H1 (cell line): Measurements from ENCODE around the gene ZMPSTE24. TPM values are rescaled to one million over a fixed set of nuclear protein-coding genes. Genes with fewer than 3 reads are reported as not detected.

Source experiments
- CTCF ChIA-PET: fragments of 300-600 bp; sonication (Branson Sonifier 250); formaldehyde crosslinking; loops from one replicate; lab custom pipeline; 2021; ENCODE audit not compliant: partially characterized antibody; lab: Charles Lee
- POLR2A ChIA-PET: fragments of 300-600 bp; sonication (Branson Sonifier 250); formaldehyde crosslinking; loops from one replicate; lab custom pipeline; 2021; ENCODE audit warnings: inconsistent platforms; ENCODE audit not compliant: partially characterized antibody; lab: Charles Lee
- DNase-seq, 2 experiments: peaks; one replicate each; pipeline versions ENCODE4 v3.0.0 to v3.0.0-alpha.2; 2010 to 2022; ENCODE audit warnings: low spot score in 2 of 2, low read depth in 1 of 2, mixed read lengths in 1 of 2
- FAIRE-seq: peaks from 2 replicates; lab custom pipeline; 2011; peaks lifted over from hg19 to GRCh38; lab: Jason Lieb, UNC
- H2AFZ ChIP-seq: 2 replicates; pipeline ENCODE4 v1.8.1; 2012; ENCODE audit warnings: low read length, inconsistent platforms
- H2AK5ac ChIP-seq: 2 replicates; pipeline ENCODE4 v1.6.1; 2013; ENCODE audit warnings: low read depth, low read length
- H2BK120ac ChIP-seq: replicated peaks from 2 replicates; pipeline ENCODE3; 2013; ENCODE audit warnings: low read depth, low read length, inconsistent platforms
- H2BK12ac ChIP-seq: 2 replicates; pipeline ENCODE4 v1.6.1; 2013; ENCODE audit warnings: low read depth, low read length
- H2BK15ac ChIP-seq: 2 replicates; pipeline ENCODE4 v1.6.1; 2013; ENCODE audit warnings: low read length
- H2BK20ac ChIP-seq: 2 replicates; pipeline ENCODE4 v1.6.1; 2013; ENCODE audit warnings: low read length
- H2BK5ac ChIP-seq: 2 replicates; pipeline ENCODE4 v1.6.1; 2013; ENCODE audit warnings: low read depth, low read length
- H3K14ac ChIP-seq: 2 replicates; pipeline ENCODE4 v1.6.1; 2013; ENCODE audit warnings: inconsistent platforms; ENCODE audit not compliant: insufficient read length
- H3K18ac ChIP-seq: 2 replicates; pipeline ENCODE4 v1.6.1; 2013; ENCODE audit warnings: low read length; ENCODE audit errors: extremely low read depth
- H3K23ac ChIP-seq: 2 replicates; pipeline ENCODE4 v1.6.1; 2013; ENCODE audit warnings: inconsistent platforms; ENCODE audit not compliant: insufficient read length
- H3K23me2 ChIP-seq: 2 replicates; pipeline ENCODE4 v1.6.1; 2013; ENCODE audit warnings: low read depth, low read length
- H3K27ac ChIP-seq: 2 replicates; pipeline ENCODE4 v1.6.1; 2011; ENCODE audit warnings: low read depth, low read length, inconsistent platforms
- H3K27me3 ChIP-seq, 4 experiments: replicated peaks in 1 of 4; 1 replicate in 1 of 4; 2 replicates in 3 of 4; pipeline versions ENCODE4 v1.6.1 to v1.8.1; 2011 to 2013; ENCODE audit warnings: low read length in 3 of 4, mild to moderate bottlenecking in 3 of 4, inconsistent platforms in 2 of 4, mixed read lengths in 2 of 4, moderate library complexity in 1 of 4; ENCODE audit not compliant: control insufficient read depth in 3 of 4, insufficient read depth in 3 of 4; ENCODE audit errors: extremely low read depth in 1 of 4
- H3K36me3 ChIP-seq, 4 experiments: 2 replicates each; pipeline versions ENCODE4 v1.6.1 to v1.8.1; 2011 to 2013; ENCODE audit warnings: mild to moderate bottlenecking in 4 of 4, low read length in 3 of 4, moderate library complexity in 2 of 4, control low read depth in 1 of 4, inconsistent platforms in 1 of 4; ENCODE audit not compliant: insufficient read depth in 4 of 4, control insufficient read depth in 2 of 4
- H3K4ac ChIP-seq: replicated peaks from 2 replicates; pipeline ENCODE3; 2013; ENCODE audit warnings: low read length, low read depth, mixed read lengths, inconsistent platforms; ENCODE audit not compliant: insufficient read length
- H3K4me1 ChIP-seq, 4 experiments: replicated peaks in 1 of 4; 1 replicate in 1 of 4; 2 replicates in 3 of 4; pipeline versions ENCODE4 v1.6.1 to v1.8.1; 2011 to 2013; ENCODE audit warnings: low read length in 3 of 4, inconsistent platforms in 2 of 4, mixed read lengths in 1 of 4; ENCODE audit not compliant: insufficient read depth in 4 of 4, control insufficient read depth in 3 of 4
- H3K4me2 ChIP-seq, 2 experiments: 2 replicates each; pipeline versions ENCODE4 v1.6.1 to v1.8.1; 2011 to 2013; ENCODE audit warnings: low read depth in 2 of 2, low read length in 2 of 2, control low read depth in 1 of 2, inconsistent platforms in 1 of 2, mild to moderate bottlenecking in 1 of 2; ENCODE audit not compliant: insufficient read depth in 1 of 2
- H3K4me3 ChIP-seq, 4 experiments: fragments of 200-600, 300-600 bp in 1 of 4; sonication (generic), shearing (Covaris generic), sonication (Bioruptor Twin) in 1 of 4; 2 replicates each; pipeline versions ENCODE4 v1.5.1 to v1.8.1; 2011 to 2016; ENCODE audit warnings: low read length in 4 of 4, low read depth in 3 of 4, control low read depth in 2 of 4, inconsistent platforms in 2 of 4, mild to moderate bottlenecking in 2 of 4, mixed read lengths in 1 of 4, moderate library complexity in 1 of 4; ENCODE audit not compliant: insufficient read depth in 2 of 4; ENCODE audit errors: extremely low read depth in 1 of 4
- H3K56ac ChIP-seq: replicated peaks from 2 replicates; pipeline ENCODE3; 2013; ENCODE audit warnings: low read depth, mild to moderate bottlenecking, mixed read lengths, low read length, inconsistent platforms; ENCODE audit not compliant: insufficient read length
- H3K79me1 ChIP-seq: 2 replicates; pipeline ENCODE4 v1.6.1; 2013; ENCODE audit warnings: low read depth, low read length, control low read depth
- H3K79me2 ChIP-seq, 2 experiments: 2 replicates each; pipeline versions ENCODE4 v1.6.1 to v1.8.1; 2012 to 2013; ENCODE audit warnings: low read length in 2 of 2, mild to moderate bottlenecking in 2 of 2, inconsistent platforms in 1 of 2; ENCODE audit not compliant: insufficient read depth in 2 of 2, control insufficient read depth in 1 of 2
- H3K9ac ChIP-seq, 4 experiments: replicated peaks in 1 of 4; 1 replicate in 1 of 4; 2 replicates in 3 of 4; pipeline versions ENCODE4 v1.6.1 to v1.8.1; 2011 to 2013; ENCODE audit warnings: low read depth in 3 of 4, low read length in 3 of 4, control low read depth in 2 of 4, mild to moderate bottlenecking in 2 of 4, moderate library complexity in 2 of 4, inconsistent platforms in 1 of 4; ENCODE audit errors: extremely low read depth in 1 of 4
- H3K9me3 ChIP-seq, 2 experiments: 2 replicates each; pipeline versions ENCODE4 v1.6.1 to v1.8.1; 2012 to 2013; ENCODE audit warnings: mild to moderate bottlenecking in 2 of 2, moderate library complexity in 2 of 2, control low read depth in 1 of 2, inconsistent platforms in 1 of 2, low read depth in 1 of 2, low read length in 1 of 2, mixed read lengths in 1 of 2; ENCODE audit not compliant: insufficient read depth in 2 of 2
- H4K20me1 ChIP-seq, 2 experiments: replicated peaks in 1 of 2; 2 replicates each; pipeline versions ENCODE3 to v1.8.1; 2011 to 2013; ENCODE audit warnings: inconsistent platforms in 2 of 2, low read length in 2 of 2, mild to moderate bottlenecking in 1 of 2; ENCODE audit not compliant: insufficient read depth in 2 of 2, control insufficient read depth in 1 of 2
- H4K5ac ChIP-seq: 2 replicates; pipeline ENCODE4 v1.6.1; 2013; ENCODE audit warnings: low read length, low read depth, mixed read lengths, inconsistent platforms; ENCODE audit not compliant: insufficient read length
- H4K8ac ChIP-seq: 2 replicates; pipeline ENCODE4 v1.8.0; 2013; ENCODE audit warnings: mild to moderate bottlenecking, moderate library complexity, low read length, inconsistent platforms; ENCODE audit not compliant: insufficient read depth; ENCODE audit errors: extremely low read depth
- H4K91ac ChIP-seq: replicated peaks from 2 replicates; pipeline ENCODE3; 2013; ENCODE audit warnings: low read length, mixed read lengths, inconsistent platforms; ENCODE audit not compliant: insufficient read length
- CTBP2 ChIP-seq: IDR thresholded peaks from 2 replicates; pipeline ENCODE4 v1.7.0; 2011; ENCODE audit warnings: borderline replicate concordance, mild to moderate bottlenecking, moderate library complexity, mixed read lengths, low read length; ENCODE audit not compliant: insufficient read depth, insufficient read length
- EZH2 ChIP-seq: fragments of 200-600 bp; sonication (generic); IDR thresholded peaks from 2 replicates; pipeline ENCODE4 v1.7.1; 2012; ENCODE audit warnings: low read depth, mild to moderate bottlenecking, moderate library complexity, low read length, inconsistent platforms; ENCODE audit not compliant: severe bottlenecking
- GTF2F1 ChIP-seq: IDR thresholded peaks from 2 replicates; pipeline ENCODE4 v1.6.1; 2012; ENCODE audit warnings: low read depth, low read length, improper control_type of control experiment, borderline replicate concordance
- NANOG ChIP-seq: IDR thresholded peaks from 2 replicates; pipeline ENCODE4 v1.6.1; 2011; ENCODE audit warnings: low read length, low read depth, mild to moderate bottlenecking, inconsistent platforms; ENCODE audit not compliant: insufficient read depth, poor library complexity, severe bottlenecking
- RAD21 ChIP-seq, 2 experiments: IDR thresholded peaks in 1 of 2; conservative IDR thresholded peaks in 1 of 2; 2 replicates each; pipeline ENCODE4 v1.6.1; 2011; ENCODE audit warnings: low read depth in 2 of 2, low read length in 2 of 2, improper control_type of control experiment in 1 of 2, inconsistent platforms in 1 of 2, mild to moderate bottlenecking in 1 of 2, moderate library complexity in 1 of 2
- SP1 ChIP-seq: IDR thresholded peaks from 2 replicates; pipeline ENCODE4 v1.6.1; 2011; ENCODE audit warnings: low read depth, low read length
- SUZ12 ChIP-seq: fragments of 200-600 bp; sonication (generic); IDR thresholded peaks from 2 replicates; pipeline ENCODE4 v1.6.1; 2012; ENCODE audit warnings: mild to moderate bottlenecking, inconsistent platforms, low read length, moderate library complexity, mixed read lengths
- TBP ChIP-seq: IDR thresholded peaks from 2 replicates; pipeline ENCODE4 v1.6.1; 2011; ENCODE audit warnings: low read depth, low read length, improper control_type of control experiment
- TEAD4 ChIP-seq: IDR thresholded peaks from 2 replicates; pipeline ENCODE4 v1.6.1; 2012; ENCODE audit warnings: low read depth, low read length, inconsistent platforms, mixed read lengths
- YY1 ChIP-seq: IDR thresholded peaks from 2 replicates; pipeline ENCODE4 v1.6.1; 2011; ENCODE audit warnings: low read depth, mild to moderate bottlenecking, low read length
- WGBS, 2 experiments: shearing (Covaris generic) in 1 of 2; methylation state at CpG; one replicate each; pipeline versions ENCODE4 v1.1.6 to v1.1.7; 2013 to 2015; ENCODE audit warnings: low lambda C conversion rate in 2 of 2, mixed read lengths in 2 of 2, inconsistent platforms in 1 of 2, low coverage in 1 of 2, missing lambda C conversion rate in 1 of 2; ENCODE audit not compliant: insufficient replicate concordance in 2 of 2, insufficient coverage in 1 of 2, insufficient read length in 1 of 2; ENCODE audit errors: extremely low coverage in 1 of 2, missing lambda C conversion rate in 1 of 2; 5-methylcytosine and 5-hydroxymethylcytosine counted together
- polyA plus RNA-seq, 7 experiments: library from polyadenylated mRNA; depleted of rRNA in 3 of 7; stranded (reverse) in 5 of 7; unstranded in 2 of 7; fragments of >200 nt in 5 of 7; fragments of 200-250 nt in 2 of 7; gene quantifications; 1 replicate in 5 of 7; 2 replicates in 1 of 7; 4 replicates in 1 of 7; pipeline versions ENCODE4 v1.2.1 to v1.2.3, GENCODE V29; 2011 to 2013; ENCODE audit warnings: missing spikeins in 2 of 7, mixed read lengths in 2 of 7
- total RNA-seq: library from RNA; stranded (reverse); fragmentation: NEBNext Ultra II Directional; extraction: Animal tissue kit (Norgen Biotek cat#: 25700); gene quantifications from 2 replicates; pipeline ENCODE4 v1.2.1, GENCODE V29; 2021

ZMPSTE24 gene
- total and polyA plus RNA-seq, 2 of the 8 experiments (the other 6 are each of a cell fraction or from before 2014, with no cell fraction given) = 12.7 to 42.9 TPM

DNA sequence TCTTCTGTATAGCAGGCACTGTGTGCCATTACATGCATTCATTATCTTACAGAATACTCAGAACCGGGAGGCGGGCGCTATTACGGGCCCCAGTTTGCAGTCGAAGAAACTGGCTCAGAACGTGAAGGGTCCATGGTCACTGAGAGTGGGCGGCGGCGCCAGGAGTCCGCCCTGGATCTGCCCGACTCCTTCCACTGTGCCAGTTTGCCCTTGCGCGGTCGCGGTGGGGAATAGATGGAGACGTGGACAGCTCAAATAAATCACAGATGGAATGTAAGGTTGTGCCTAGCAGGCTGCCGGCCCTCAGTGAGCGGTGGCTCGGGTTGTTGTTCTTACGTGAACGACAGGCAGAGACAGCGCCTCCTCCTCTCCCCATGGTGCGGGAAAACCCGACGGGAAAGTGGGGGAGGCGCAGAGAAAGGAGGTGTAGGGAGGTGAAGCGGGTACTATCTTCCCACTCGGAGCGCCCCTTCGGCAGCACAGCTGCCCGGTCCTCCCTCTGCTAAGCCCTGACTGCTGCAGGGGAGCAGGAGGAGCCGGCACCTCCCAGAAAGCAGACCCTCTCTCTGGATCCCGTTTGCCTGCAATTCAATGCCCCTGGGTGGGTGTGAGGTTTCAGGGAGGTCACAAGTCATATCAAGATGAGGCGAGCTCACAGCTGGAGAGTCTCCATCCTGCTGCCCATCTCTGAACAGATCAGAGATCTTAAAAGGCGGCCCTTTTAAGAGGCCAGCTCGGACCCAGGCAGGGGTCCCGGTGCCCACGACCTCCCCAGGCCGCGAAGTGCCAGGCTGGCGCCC lies 58.0 kb downstream of the ZMPSTE24 start:
- Histone ChIP-seq H4K5ac (no peak overlapping the region), H3K9ac (no peak overlapping the region), H2BK120ac (no peak overlapping the region), H3K79me1 (no peaks in the 10 kb centered on the region), H3K9me3 (no peaks in the 10 kb centered on the region), H3K14ac (no peak overlapping the region), H2AFZ (peak overlapping the region; percentile 67), H2BK20ac (no peak overlapping the region), H3K18ac (peak overlapping the region; percentile 32; the same call in 1 of the 2 replicates), H3K23me2 (peaks cover 20% of the 10 kb centered on the region; the same call in 1 of the 2 replicates), H3K36me3 (peaks cover 0 to 5% (median 0%) of the 10 kb centered on the region in 4 experiments; a peak in 1 of 8 replicates), H2BK12ac (no peak overlapping the region), H3K4me2 (peak overlapping the region; percentile 73 to 95), H2BK5ac (no peak overlapping the region), H4K20me1 (no peaks in the 10 kb centered on the region), H3K4me3 (peak overlapping the region; percentile 42 to 63 (median 54)), H3K27me3 (peaks cover 20 to 53% (median 45%) of the 10 kb centered on the region in 4 experiments), H2BK15ac (0 out of 2 replicates have a peak overlapping the region, but pooled peaks have one; percentile 61), H3K27ac (no peak overlapping the region), H3K79me2 (no peaks in the 10 kb centered on the region), H3K56ac (no peak overlapping the region), H3K4ac (no peak overlapping the region), H4K91ac (no peak overlapping the region), H2AK5ac (no peak overlapping the region), H4K8ac (peak overlapping the region; percentile 62), H3K23ac (no peak overlapping the region), H3K4me1 (peaks cover 8 to 18% (median 11%) of the 10 kb centered on the region in 4 experiments)
- FAIRE-seq = no peak
- POLR2A ChIA-PET = interaction anchor here (0.5 to 2.8 kb wide), 2 partner anchors 20 to 83 kb away, joined by 4 to 8 read pairs; no protein-coding TSS in a partner anchor
- CTCF ChIA-PET = interaction anchor here (0.6 to 10.4 kb wide), 28 partner anchors 9 to 1817 kb away, joined by 3 to 144 read pairs (median 5); partner anchors contain the start of genes SMAP2 and TMCO2
- 9% methylated on average over 36 of the region's 41 CpGs; no CpG with 5 or more reads in 1 of the 2 experiments for WGBS, 2 experiments
- peak in 1 of 2 experiments; percentile 73 for DNase-seq
- no peak for TF ChIP-seq TEAD4
- no peak for TF ChIP-seq RAD21 (IDR thresholded peaks at IDR 0.05 in 1 of 2, conservative IDR thresholded peaks at IDR 0.05 in 1 of 2; ENCODE audit: low read depth in 2 of 2, low read length in 2 of 2)
- no peak for TF ChIP-seq CTBP2
- TF ChIP-seq NANOG = no peak
- TF ChIP-seq GTF2F1 = no peak
- peak; percentile 87; the same call in 1 of the 2 replicates for TF ChIP-seq SUZ12
- TF ChIP-seq EZH2 = peak; percentile 87
- TF ChIP-seq YY1 = no peak
- no peak for TF ChIP-seq SP1
- TF ChIP-seq TBP = no peak
